ENCODE data around the gene KCNQ1.

KCNQ1 gene

DNA sequence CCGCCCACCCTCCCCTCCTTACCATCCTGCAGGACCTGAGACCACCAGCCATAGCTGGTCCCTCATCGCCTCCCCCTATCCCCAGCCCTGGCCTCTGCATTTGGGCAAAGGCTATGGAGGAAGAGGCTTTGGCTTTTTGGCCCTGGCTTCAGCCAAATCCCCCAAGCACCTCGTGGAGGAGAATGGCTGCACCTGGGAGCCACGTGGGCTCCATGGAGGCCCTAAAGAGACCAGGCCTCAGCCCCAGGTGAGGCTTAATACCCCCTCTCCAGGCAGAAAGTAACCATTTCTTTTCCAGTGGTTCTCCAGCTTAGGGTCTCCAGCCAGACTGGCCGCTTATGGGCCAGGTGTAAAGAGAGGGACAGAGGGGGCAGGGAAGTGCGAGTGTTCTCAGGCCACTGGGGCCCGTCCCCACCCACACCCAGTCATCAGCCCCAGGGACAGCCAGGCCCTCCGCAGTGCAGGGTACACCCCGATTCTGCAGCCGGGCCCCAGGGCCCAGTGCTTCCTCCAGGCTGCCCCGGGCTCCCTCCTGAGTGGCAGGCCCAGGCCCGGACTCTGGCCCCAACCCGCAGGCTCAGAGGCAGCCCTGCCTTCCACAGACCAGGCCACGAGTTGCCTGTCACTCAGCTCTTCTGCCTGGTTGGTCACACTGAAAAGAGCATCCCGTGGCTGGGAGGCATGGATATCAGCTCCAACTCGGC is 414.3 kb downstream of the KCNQ1 start:
- DNase-seq: no peak

- DNase-seq: no peak
Observed at GRCh38 chr11:2859699-2860037, 414.9 kb downstream of the KCNQ1 start.

GRCh38 chr11:2860636-2861035 is 415.8 kb downstream of the KCNQ1 start:
- DNase-seq: no peak

DNA sequence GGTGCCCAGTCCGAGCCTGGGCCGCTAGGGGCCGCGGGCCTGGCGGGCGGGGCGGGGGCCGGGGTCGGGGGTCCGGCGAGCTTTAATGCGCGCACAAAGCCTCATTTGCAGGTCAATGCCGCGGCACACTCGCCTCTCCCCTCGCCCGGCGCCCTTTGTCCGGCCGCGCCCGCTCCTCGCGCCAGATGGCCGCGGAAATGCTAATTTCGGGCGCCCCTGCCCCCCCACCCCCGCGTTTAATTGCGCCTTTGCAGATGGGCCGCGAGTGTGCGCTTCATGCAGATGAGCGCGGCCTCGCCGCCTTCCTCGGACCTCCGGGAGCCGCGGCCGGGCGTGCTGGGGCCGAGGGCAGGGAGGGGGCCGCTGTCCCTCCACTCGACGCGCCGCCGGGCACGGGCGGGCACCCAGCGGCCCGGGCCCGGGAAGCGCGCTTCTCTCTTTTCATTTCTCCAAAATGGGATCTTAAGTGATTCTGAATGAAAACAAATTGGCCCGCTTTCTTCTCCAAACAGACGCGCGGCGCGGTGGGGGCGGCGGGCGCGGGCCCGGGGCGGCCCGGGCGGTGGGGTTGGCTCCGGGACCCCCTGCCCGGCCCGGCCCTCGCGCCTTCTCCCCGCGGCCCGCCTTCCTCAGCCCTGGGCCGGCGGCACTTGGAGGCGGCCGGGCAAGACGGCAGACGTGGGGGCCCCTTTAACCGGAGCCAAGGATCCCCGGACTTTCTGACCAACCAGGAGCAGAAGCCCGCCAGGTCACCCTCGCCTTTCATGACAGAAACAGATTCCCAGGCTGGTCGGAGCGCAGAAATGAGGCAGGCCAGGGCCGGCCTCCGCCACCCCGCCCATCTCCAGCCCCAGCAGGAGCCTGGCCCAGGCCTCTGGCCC is 417.8 kb downstream of the KCNQ1 start:
- no peak for DNase-seq

- no peak for DNase-seq
Observed at GRCh38 chr11:2863276-2863618, 418.4 kb downstream of the KCNQ1 start.

- DNase-seq: no peak
Observed at GRCh38 chr11:2864901-2865300, 420.1 kb downstream of the KCNQ1 start.

DNA sequence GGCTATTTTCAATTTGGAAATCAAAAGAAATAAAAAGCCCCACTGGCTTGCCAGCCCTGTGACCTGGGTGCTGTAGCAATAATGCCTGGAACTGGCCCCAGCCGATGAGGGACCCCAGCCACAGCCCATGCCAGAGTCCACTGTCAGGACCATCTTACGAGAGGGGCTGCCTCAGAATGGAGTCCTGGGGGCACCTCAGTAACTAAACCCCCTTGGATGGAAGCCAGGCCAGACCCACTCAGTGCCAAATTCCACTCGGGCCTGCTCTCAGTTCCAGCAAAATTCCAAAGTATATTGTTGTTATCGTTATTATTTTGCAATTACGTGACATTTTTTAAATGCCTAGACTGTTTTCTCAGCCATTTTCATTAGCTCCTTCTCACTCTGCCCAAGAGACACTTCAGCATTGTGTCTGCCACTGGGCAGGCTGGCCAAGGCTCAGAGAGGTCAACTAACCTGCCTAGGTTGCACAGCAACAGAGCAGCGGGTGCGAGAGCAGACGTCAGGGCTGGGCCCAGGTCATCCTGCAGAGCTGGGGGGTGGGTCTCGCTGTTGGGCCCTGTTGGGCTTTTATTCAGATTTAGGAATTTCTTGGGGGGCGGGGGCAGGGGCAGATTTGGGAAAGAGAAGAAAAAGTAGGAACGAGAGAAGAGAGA is 421.2 kb downstream of the KCNQ1 start:
- DNase-seq: no peak

DNA sequence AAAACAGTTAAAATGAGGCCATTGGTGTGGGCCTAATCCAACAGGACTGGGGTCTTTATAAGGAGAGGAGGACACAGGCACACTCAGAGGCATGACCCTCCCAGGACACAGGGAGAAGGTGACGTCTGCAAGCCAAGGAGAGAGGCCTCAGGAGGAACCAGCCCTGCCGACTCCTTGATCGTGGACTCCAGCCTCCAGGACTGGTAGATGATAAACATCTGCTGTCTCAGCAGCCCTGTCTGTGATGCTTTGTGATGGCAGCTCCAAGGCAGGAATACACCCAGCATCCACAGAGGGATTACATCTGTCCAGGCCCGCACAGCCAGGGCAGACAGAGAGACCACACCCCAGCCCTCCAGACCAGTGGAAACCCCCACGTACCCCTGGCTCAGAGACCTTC is 422.3 kb downstream of the KCNQ1 start:
- DNase-seq: no peak

GRCh38 chr11:2867722-2868505 is 423.1 kb downstream of the KCNQ1 start:
- DNase-seq: no peak

DNA sequence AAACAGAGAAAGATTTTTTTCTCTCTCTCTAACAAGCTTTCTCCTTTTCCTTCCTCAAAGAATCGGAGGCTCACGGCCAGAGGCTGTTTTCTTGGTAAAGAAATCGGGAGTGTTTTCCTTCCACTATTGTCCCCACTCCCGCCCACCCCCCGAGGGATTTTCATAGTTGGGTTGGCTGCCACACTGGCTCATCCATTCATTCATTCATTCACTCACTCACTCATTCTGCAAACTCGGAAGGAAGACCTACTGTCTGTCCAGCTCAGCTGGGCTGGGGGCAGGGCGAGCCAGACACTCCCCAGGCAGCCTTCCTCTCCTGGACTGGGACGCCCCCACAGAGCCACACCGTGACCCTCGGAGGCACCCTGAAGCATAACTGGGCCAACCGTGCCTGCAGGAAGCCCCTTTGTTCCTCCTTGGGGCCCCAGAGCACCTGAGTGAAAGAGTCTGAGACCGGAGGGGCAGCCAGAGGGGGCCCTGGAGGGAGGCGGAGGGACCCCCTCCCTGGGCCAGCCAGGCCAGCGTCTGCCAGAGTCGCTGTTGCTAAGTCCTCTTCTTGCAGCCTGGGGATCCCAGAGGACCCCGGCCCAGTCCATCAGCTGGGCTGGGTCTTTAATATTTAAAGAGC is 423.8 kb downstream of the KCNQ1 start:
- DNase-seq: no peak

- DNase-seq: no peak
Observed at GRCh38 chr11:2869134-2869526, 424.3 kb downstream of the KCNQ1 start.

DNA sequence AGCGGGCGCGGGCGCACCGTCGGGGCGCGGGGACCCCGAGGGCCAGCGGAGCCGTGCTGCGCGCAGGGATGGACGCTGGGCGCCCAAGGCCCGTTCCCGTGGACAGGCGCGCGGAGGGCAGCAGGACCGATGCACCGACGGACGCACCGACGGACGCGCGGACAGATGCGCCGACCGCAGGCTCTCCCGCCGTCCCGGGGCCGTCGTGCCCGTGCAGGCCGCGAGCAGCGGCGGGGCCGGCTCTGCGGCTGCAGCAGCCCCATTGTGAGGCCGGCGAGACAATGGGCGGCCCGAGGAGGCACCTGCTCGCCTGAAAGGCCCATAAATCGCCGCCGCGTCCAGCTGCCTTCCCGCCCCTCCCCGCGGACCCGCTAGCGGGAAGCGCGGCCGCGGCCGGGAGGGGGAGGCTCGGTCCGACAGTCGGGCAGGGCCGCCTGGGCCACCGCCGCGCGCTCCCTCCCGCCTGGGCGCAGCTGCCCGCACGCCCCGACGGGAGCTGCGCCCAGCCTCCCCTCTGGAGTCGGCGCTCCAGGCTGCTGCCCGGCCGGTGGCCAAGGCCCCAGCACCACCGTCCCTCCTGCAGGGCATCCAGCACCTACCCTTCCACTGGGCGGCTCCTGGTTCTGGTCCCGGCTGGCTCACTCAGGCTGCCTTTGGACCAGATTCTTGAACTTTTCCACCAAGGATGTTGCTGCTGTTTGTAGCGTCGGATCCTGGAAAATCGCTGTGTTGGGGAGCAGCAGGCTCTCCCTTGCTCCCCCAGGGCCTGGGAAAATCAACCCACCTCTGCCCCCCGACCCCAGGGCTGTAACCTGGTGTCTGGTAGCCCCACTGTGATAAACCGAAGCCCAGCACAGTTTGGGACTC is 425.0 kb downstream of the KCNQ1 start:
- no peak for DNase-seq

- DNase-seq: no peak
Observed at GRCh38 chr11:2870460-2870859, 425.7 kb downstream of the KCNQ1 start.

DNA sequence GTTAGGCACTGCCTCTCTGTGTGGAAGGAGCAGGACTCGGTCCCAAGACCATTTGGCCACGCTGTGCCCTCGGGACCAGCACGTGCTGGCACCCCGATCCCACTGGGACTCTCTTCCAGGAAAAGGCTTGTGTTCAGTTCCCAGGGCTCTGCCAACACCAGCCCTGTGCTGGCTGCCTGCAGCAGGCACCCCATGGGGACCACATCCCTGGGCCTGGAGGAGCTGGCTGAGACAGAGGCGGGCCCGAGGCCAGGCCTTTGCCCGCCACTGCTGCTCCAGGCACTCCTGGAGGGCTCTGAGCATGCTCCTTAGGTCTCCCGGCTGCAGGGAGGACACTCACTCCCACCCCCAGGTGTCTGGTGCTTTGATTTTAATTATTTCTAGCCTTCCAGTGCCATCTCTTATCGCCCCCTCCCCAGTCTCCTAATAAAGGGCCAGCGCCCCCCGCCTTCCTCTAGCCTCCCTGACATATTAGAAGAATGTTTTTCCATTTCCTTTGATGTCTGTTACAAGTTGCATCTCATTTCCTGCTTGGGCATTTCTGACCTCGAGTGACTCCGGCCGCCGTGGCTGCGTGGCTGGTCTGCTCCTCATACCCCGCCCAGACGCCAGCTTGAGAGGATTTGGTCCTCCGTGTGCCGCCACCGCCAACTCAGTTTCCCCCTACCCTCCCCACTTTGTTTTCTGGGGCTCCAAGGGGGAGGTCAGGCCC is 426.3 kb downstream of the KCNQ1 start:
- DNase-seq: no peak

DNA sequence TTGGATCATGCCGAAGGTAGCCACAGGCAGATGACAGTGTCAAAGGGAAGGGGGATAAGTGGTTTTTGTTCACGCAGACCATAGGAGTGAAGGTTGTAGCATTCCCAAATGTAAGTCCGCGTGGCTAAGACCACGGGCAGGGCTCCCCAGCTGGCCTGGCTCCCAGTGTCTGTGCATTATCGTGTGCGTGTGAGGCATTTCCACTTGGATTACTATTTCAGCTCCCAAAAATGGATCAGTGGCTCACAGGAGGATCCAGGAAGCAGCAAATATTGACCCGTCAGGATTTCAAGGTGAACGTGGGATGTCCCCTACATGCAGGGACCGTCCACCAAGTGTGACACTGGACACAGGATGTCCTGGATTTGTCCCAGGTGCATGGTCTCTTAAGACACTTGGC is 430.2 kb downstream of the KCNQ1 start:
- DNase-seq: no peak

DNA sequence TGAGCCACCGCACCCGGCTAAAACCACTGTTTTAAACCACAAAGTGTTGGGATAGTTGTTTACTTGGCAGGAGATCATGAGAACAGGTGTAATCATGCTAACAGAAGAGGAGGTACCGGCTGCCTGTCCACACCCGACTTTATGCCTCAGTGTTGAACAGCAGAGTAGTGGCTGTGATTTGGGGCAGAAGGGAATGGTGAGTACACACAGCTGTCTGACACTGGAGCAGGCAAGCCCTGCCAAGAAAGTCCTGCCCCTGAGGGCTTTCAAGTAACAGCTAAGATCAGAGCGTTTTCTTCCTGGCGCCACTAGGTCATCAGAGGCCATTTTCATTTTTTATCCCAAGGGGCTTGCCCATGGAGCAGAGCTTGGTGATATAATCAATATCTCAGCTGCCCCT is 432.7 kb downstream of the KCNQ1 start:
- DNase-seq: no peak

DNA sequence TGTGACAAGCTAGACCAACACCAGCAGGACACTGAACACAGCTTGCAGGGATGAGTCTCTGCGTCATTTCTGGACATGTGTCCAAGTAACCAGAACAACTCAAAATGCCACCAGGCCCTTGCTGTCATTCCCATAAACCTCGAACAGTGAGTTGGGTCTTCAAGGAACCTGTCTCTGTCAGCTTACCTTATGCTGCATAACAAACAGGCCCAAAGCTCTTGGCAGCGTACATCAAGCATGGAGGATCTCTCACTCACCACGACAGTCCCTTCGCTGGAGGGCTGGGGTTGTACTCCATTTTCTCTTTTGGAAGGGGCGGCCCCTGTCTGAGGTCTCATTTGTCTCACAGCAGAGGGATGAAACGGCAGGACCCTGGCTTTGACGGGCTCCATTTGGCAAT is 434.0 kb downstream of the KCNQ1 start:
- DNase-seq: no peak

DNA sequence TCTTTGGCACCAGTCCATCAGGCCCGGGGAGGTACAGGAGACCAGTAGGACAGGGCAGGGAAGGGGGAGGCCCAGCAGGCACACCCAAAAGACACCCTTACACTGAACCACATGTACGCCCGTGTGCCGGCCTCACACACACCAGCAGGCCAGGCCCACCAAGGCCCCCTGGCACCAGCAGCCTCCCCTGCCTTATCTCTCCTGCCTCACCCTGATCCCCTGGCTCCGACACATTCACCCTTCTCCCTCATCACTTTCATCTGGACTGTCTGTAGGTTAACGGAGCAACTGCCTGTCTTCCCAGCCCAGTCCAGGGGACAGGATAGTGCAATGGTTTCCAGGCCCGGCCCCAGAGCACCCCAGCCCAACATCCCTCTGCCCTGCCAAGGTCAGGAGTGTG is 435.8 kb downstream of the KCNQ1 start:
- DNase-seq: no peak

GRCh38 chr11:2881076-2881980 is 436.5 kb downstream of the KCNQ1 start:
- no peak for DNase-seq

DNA sequence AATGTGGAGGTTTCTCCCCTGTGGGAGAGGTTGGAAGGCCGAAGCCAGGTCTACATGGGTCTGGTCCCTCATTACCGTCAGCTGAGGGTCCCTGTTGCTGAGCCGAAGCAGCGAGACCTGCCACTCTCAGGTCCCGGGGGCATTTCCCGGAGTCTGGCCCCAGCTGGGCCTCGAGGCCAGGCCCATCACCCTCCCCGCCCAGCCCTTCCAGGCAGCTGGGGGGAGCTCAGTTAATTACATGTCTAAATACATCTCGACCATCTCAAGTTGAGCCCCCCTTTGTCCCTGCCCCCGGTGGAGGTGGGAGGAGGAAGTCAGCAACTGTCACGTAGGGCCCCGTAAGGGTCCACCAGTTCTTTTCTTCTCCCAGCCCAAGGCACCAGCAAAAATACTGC is 437.2 kb downstream of the KCNQ1 start:
- DNase-seq: no peak
